PFSK-1 (cell line): ENCODE measurements around the gene LYPD6B.

Source experiments
- FOXP2 ChIP-seq: optimal IDR thresholded peaks from 2 replicates; pipeline ENCODE3; 2011; ENCODE audit warnings: borderline replicate concordance, control low read depth, inconsistent platforms; ENCODE audit not compliant: insufficient read depth; ENCODE audit errors: extremely low read length, extremely low read depth
- POLR2AphosphoS5 ChIP-seq: IDR thresholded peaks from 2 replicates; pipeline ENCODE4 v1.6.1; 2012; ENCODE audit warnings: low read depth, mild to moderate bottlenecking, control low read depth, low read length, moderate library complexity
- SIN3A ChIP-seq: IDR thresholded peaks from 2 replicates; pipeline ENCODE4 v1.6.1; 2012; ENCODE audit warnings: mild to moderate bottlenecking, low read length, moderate library complexity, borderline replicate concordance; ENCODE audit not compliant: insufficient read depth
- TAF1 ChIP-seq: IDR thresholded peaks from 2 replicates; pipeline ENCODE4 v1.6.1; 2012; ENCODE audit warnings: low read length, control low read depth, borderline replicate concordance; ENCODE audit not compliant: insufficient read depth
- TF ChIP-seq, protein P1 (sequence below), 2 experiments: IDR thresholded peaks; 2 replicates each; pipeline versions ENCODE4 v1.6.1 to v1.8.0; 2011 to 2012; ENCODE audit warnings: low read depth in 2 of 2, low read length in 2 of 2, control low read depth in 1 of 2, inconsistent platforms in 1 of 2, mild to moderate bottlenecking in 1 of 2, moderate library complexity in 1 of 2; ENCODE audit not compliant: insufficient read depth in 1 of 2

LYPD6B gene

DNA sequence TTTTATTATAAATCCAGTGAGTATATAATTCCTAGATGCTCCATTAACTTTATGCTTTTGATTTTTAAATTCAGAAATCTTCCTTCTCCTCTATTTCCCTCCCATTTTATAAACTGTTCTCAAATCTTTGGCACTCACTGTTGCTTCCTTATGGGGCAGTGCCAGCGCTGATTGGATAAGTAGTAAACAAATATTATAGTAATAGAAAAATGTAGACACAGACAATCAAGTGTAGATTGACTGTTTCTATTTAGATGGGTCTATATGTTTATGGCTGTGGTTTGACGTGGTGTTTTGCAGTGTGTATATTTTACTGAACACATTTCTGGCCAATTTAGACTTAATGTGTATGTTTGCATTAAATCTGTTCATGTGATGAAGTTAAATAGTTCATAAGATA is 36.6 kb downstream of the LYPD6B start:
- TF ChIP-seq FOXP2 = no peak

DNA sequence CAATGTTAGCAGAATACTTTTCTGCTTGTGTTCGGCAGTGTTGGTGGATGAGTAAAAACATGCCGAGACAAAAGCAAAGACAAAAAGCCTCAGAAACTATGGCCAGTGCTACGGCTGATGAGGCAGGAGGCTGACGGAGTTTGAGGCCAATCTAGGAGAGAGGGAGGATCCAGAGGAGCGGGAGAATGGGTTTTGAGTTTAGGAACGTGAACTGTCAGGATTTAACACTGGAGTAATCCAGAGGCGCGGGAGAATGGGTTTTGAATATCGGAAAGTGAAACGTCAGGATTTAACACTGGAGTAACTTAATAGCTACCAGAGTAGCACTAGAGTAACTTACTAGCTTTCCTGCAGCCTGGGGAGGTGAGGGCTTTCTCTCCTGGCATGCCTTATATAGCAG is 37.4 kb downstream of the LYPD6B start:
- TF ChIP-seq, protein P1, sequence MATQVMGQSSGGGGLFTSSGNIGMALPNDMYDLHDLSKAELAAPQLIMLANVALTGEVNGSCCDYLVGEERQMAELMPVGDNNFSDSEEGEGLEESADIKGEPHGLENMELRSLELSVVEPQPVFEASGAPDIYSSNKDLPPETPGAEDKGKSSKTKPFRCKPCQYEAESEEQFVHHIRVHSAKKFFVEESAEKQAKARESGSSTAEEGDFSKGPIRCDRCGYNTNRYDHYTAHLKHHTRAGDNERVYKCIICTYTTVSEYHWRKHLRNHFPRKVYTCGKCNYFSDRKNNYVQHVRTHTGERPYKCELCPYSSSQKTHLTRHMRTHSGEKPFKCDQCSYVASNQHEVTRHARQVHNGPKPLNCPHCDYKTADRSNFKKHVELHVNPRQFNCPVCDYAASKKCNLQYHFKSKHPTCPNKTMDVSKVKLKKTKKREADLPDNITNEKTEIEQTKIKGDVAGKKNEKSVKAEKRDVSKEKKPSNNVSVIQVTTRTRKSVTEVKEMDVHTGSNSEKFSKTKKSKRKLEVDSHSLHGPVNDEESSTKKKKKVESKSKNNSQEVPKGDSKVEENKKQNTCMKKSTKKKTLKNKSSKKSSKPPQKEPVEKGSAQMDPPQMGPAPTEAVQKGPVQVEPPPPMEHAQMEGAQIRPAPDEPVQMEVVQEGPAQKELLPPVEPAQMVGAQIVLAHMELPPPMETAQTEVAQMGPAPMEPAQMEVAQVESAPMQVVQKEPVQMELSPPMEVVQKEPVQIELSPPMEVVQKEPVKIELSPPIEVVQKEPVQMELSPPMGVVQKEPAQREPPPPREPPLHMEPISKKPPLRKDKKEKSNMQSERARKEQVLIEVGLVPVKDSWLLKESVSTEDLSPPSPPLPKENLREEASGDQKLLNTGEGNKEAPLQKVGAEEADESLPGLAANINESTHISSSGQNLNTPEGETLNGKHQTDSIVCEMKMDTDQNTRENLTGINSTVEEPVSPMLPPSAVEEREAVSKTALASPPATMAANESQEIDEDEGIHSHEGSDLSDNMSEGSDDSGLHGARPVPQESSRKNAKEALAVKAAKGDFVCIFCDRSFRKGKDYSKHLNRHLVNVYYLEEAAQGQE (IDR thresholded peaks at IDR 0.05; ENCODE audit: insufficient read depth in 1 of 2, low read depth in 2 of 2, low read length in 2 of 2) = no peak
- TF ChIP-seq POLR2AphosphoS5 = no peak
- TF ChIP-seq SIN3A = no peak
- no peak for TF ChIP-seq FOXP2
- TF ChIP-seq TAF1 = no peak

DNA sequence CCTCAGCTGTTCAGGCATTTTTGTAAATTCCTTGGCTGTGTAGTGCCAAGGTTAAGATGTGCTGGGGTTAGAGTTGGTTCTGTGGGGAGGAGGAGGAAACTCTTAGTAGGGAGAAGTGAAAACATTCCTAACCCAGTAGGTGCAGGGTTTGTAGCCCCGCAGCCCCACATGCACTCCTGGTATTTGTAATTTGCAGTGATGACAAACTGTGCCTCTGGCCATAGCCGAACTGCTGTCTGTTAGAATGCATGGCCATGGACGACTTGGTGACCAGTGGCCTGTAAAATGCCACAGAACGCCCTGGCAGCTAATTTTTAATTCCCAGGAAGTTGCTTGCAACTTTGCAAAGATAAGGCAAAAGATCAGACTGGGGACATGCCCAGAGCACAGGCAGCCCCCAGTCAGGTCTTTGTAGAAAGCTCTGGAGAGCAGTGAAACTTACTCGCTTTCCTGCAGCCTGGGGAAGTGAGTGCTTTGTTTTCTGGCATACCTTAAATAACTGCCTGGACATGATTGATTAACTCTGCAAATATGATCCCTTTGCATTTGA is 38.4 kb downstream of the LYPD6B start:
- TF ChIP-seq POLR2AphosphoS5 = no peak
- TF ChIP-seq SIN3A = no peak
- TF ChIP-seq, protein P1 (IDR thresholded peaks at IDR 0.05; ENCODE audit: insufficient read depth in 1 of 2, low read depth in 2 of 2, low read length in 2 of 2) = no peak
- TF ChIP-seq FOXP2 = no peak
- no peak for TF ChIP-seq TAF1

DNA sequence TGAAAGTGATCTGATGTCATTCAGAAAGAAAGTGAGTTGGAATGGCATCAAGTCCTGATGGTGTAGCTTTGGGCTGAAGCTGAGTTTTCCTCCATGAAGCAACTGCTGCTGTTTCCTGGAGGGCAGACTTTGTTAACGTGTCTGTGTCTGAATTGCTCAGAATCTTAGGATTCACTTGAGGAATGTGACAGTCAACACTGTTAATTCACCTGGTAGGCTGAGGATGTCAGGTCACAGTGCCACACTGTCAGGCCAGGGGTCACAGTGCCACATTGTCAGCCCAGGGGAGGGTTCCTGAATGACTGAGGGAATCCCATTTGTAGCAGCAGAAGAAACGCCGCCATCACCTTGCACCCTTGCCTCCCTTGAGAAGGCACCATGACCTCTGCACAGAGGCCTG is 39.4 kb downstream of the LYPD6B start:
- TF ChIP-seq, protein P1 (IDR thresholded peaks at IDR 0.05; ENCODE audit: insufficient read depth in 1 of 2, low read depth in 2 of 2, low read length in 2 of 2) = no peak
- no peak for TF ChIP-seq POLR2AphosphoS5
- TF ChIP-seq SIN3A = no peak
- no peak for TF ChIP-seq TAF1
- TF ChIP-seq FOXP2 = no peak

DNA sequence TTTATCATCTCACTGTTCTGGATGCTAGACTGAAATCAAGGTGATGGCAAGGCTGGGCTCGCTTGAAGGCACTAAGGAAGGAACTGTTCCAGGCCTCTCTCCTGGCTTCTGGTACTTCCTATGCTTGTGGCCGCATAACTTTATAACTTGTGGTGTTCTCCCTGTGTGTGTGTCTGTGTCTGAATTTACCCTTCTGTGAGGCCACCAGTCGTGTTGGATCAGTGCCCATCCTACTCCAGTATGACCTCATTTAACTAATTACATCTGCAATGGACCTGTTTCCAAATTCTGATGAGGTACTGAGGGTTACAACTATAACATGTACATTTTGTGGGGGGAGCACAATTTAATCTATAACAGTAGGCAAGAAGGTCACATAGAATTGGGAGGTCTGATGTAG is 41.6 kb downstream of the LYPD6B start:
- TF ChIP-seq FOXP2 = no peak
- no peak for TF ChIP-seq POLR2AphosphoS5
- no peak for TF ChIP-seq TAF1
- TF ChIP-seq, protein P1 (IDR thresholded peaks at IDR 0.05; ENCODE audit: insufficient read depth in 1 of 2, low read depth in 2 of 2, low read length in 2 of 2) = no peak
- no peak for TF ChIP-seq SIN3A
